HEK293 (cell line): ENCODE results near the gene PDLIM5.

Experiments used
- EGR2 ChIP-seq: fragments of 450-650 bp; formaldehyde crosslinking; IDR thresholded peaks from 2 replicates; pipeline ENCODE4 v1.5.1; 2016; ENCODE audit warnings: low read depth, missing biosample characterization, missing genetic modification characterization
- GLIS2 ChIP-seq: fragments of 450-650 bp; formaldehyde crosslinking; IDR thresholded peaks from 2 replicates; pipeline ENCODE4 v1.5.1; 2016; ENCODE audit warnings: missing biosample characterization, missing genetic modification characterization
- HOXA7 ChIP-seq: sonication (generic); formaldehyde crosslinking; IDR thresholded peaks from 2 replicates; pipeline ENCODE4 v1.8.1; 2022; ENCODE audit warnings: missing genetic modification reagents, borderline replicate concordance
- IKZF3 ChIP-seq: fragments of 450-650 bp; IDR thresholded peaks from 2 replicates; pipeline ENCODE4 v1.5.0; 2018; ENCODE audit warnings: missing biosample characterization, mild to moderate bottlenecking, missing genetic modification characterization, moderate library complexity
- KLF8 ChIP-seq: fragments of 450-650 bp; formaldehyde crosslinking; IDR thresholded peaks from 2 replicates; pipeline ENCODE4 v1.5.1; 2016; ENCODE audit warnings: missing biosample characterization, missing genetic modification characterization
- KLF9 ChIP-seq: fragments of 450-650 bp; formaldehyde crosslinking; IDR thresholded peaks from 2 replicates; pipeline ENCODE4 v1.5.1; 2016; ENCODE audit warnings: missing biosample characterization, missing genetic modification characterization, low read depth
- SP7 ChIP-seq: fragments of 450-650 bp; formaldehyde crosslinking; IDR thresholded peaks from 2 replicates; pipeline ENCODE4 v1.5.1; 2016; ENCODE audit warnings: missing biosample characterization, missing genetic modification characterization
- TRIM28 ChIP-seq: IDR thresholded peaks from 2 replicates; pipeline ENCODE4 v1.6.1; 2011; ENCODE audit warnings: low read length, control low read depth, borderline replicate concordance
- ZBTB17 ChIP-seq: fragments of 450-650 bp; formaldehyde crosslinking; IDR thresholded peaks from 2 replicates; pipeline ENCODE4 v1.5.1; 2016; ENCODE audit warnings: missing biosample characterization, missing genetic modification characterization
- ZBTB21 ChIP-seq: fragments of 450-650 bp; formaldehyde crosslinking; IDR thresholded peaks from 2 replicates; pipeline ENCODE4 v1.5.1; 2017; ENCODE audit warnings: missing biosample characterization, missing genetic modification characterization
- ZNF121 ChIP-seq: fragments of 450-650 bp; formaldehyde crosslinking; IDR thresholded peaks from 2 replicates; pipeline ENCODE4 v1.5.1; 2016; ENCODE audit warnings: missing biosample characterization, missing genetic modification characterization
- ZNF311 ChIP-seq: fragments of 450-650 bp; formaldehyde crosslinking; IDR thresholded peaks from 2 replicates; pipeline ENCODE4 v1.5.1; 2017; ENCODE audit warnings: missing biosample characterization, missing genetic modification characterization, borderline replicate concordance
- ZNF341 ChIP-seq: fragments of 450-650 bp; formaldehyde crosslinking; IDR thresholded peaks from 2 replicates; pipeline ENCODE4; 2016; ENCODE audit warnings: low read depth, missing biosample characterization, missing genetic modification characterization
- ZNF48 ChIP-seq: fragments of 450-650 bp; formaldehyde crosslinking; IDR thresholded peaks from 2 replicates; pipeline ENCODE4 v1.5.1; 2016; ENCODE audit warnings: missing biosample characterization, missing genetic modification characterization
- ZNF549 ChIP-seq: fragments of 450-650 bp; IDR thresholded peaks from 2 replicates; pipeline ENCODE4 v1.5.1; 2018; ENCODE audit warnings: missing biosample characterization, missing genetic modification characterization, mild to moderate bottlenecking, inconsistent platforms, moderate library complexity
- ZNF701 ChIP-seq: fragments of 450-650 bp; formaldehyde crosslinking; IDR thresholded peaks from 2 replicates; pipeline ENCODE4 v1.5.1; 2016; ENCODE audit warnings: missing biosample characterization, missing genetic modification characterization
- ZXDB ChIP-seq: fragments of 450-650 bp; formaldehyde crosslinking; IDR thresholded peaks from 2 replicates; pipeline ENCODE4 v1.5.1; 2016; ENCODE audit warnings: missing biosample characterization, missing genetic modification characterization
- TF ChIP-seq, protein P1 (sequence below): fragments of 450-650 bp; formaldehyde crosslinking; IDR thresholded peaks from 2 replicates; pipeline ENCODE4 v1.5.1; 2016; ENCODE audit warnings: missing biosample characterization, missing genetic modification characterization
- TF ChIP-seq, protein P2 (sequence below): fragments of 450-650 bp; formaldehyde crosslinking; IDR thresholded peaks from 2 replicates; pipeline ENCODE4 v1.5.1; 2016; ENCODE audit warnings: missing biosample characterization, missing genetic modification characterization
- TF ChIP-seq, protein P3 (sequence below): fragments of 450-650 bp; formaldehyde crosslinking; IDR thresholded peaks from 2 replicates; pipeline ENCODE4 v1.5.1; 2017; ENCODE audit warnings: missing biosample characterization, missing genetic modification characterization
- TF ChIP-seq, protein P4 (sequence below): fragments of 450-650 bp; formaldehyde crosslinking; IDR thresholded peaks from 2 replicates; pipeline ENCODE4 v1.5.1; 2016; ENCODE audit warnings: missing biosample characterization, missing genetic modification characterization
- TF ChIP-seq, protein P5 (sequence below): fragments of 450-650 bp; formaldehyde crosslinking; IDR thresholded peaks from 2 replicates; pipeline ENCODE4 v1.5.1; 2017; ENCODE audit warnings: missing biosample characterization, missing genetic modification characterization
- TF ChIP-seq, protein P6 (sequence below): fragments of 450-650 bp; formaldehyde crosslinking; IDR thresholded peaks from 2 replicates; pipeline ENCODE4 v1.5.1; 2017; ENCODE audit warnings: missing biosample characterization, missing genetic modification characterization
- TF ChIP-seq, protein P7 (sequence below): fragments of 450-650 bp; formaldehyde crosslinking; IDR thresholded peaks from 2 replicates; pipeline ENCODE4 v1.5.1; 2017; ENCODE audit warnings: missing biosample characterization, missing genetic modification characterization
- TF ChIP-seq, protein P8 (sequence below): fragments of 450-650 bp; formaldehyde crosslinking; IDR thresholded peaks from 2 replicates; pipeline ENCODE4 v1.5.1; 2016; ENCODE audit warnings: missing biosample characterization, missing genetic modification characterization, low read depth

Gene PDLIM5

DNA sequence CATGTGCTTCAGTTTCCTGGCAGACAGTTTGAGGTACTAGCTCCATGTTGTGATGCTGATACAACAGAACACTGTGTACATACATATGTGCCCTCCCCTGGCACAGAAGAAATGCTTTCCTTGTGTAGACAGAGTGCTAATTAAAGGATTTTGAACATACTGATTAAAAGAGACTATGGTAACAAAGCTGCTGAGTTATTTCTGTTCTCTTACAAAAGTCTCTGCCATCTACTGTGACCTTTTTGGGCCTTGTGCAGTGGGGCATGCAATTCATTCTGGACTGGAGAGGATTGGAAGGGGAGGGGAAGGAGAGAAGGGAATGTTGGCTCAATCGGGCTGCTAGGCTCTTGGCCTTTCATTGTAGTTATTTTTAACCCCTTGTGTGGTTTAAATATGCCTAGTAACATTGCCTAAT is 6.0 kb downstream of the PDLIM5 start (continued):
- TF ChIP-seq KLF9 (tag by site-specific recombination) (no peak), ZNF121 (tag by site-specific recombination) (no peak), ZNF549 (tag by site-specific recombination) (no peak), ZBTB21 (tag by site-specific recombination) (no peak), GLIS2 (tag by site-specific recombination) (no peak), ZNF48 (tag by site-specific recombination) (no peak), TRIM28 (peak; percentile 27; the same call in 1 of the 2 replicates), KLF8 (tag by site-specific recombination) (no peak), ZXDB (tag by site-specific recombination) (no peak), ZNF341 (peak; percentile 62), IKZF3 (tag by site-specific recombination) (peak; percentile 48; the same call in 1 of the 2 replicates), ZBTB17 (tag by site-specific recombination) (peak; percentile 73), EGR2 (tag by site-specific recombination) (no peak), ZNF701 (tag by site-specific recombination) (no peak), HOXA7 (CRISPR knock-in tag) (no peak), ZNF311 (no peak), SP7 (tag by site-specific recombination) (peak; percentile 97)
- TF ChIP-seq, protein P1, sequence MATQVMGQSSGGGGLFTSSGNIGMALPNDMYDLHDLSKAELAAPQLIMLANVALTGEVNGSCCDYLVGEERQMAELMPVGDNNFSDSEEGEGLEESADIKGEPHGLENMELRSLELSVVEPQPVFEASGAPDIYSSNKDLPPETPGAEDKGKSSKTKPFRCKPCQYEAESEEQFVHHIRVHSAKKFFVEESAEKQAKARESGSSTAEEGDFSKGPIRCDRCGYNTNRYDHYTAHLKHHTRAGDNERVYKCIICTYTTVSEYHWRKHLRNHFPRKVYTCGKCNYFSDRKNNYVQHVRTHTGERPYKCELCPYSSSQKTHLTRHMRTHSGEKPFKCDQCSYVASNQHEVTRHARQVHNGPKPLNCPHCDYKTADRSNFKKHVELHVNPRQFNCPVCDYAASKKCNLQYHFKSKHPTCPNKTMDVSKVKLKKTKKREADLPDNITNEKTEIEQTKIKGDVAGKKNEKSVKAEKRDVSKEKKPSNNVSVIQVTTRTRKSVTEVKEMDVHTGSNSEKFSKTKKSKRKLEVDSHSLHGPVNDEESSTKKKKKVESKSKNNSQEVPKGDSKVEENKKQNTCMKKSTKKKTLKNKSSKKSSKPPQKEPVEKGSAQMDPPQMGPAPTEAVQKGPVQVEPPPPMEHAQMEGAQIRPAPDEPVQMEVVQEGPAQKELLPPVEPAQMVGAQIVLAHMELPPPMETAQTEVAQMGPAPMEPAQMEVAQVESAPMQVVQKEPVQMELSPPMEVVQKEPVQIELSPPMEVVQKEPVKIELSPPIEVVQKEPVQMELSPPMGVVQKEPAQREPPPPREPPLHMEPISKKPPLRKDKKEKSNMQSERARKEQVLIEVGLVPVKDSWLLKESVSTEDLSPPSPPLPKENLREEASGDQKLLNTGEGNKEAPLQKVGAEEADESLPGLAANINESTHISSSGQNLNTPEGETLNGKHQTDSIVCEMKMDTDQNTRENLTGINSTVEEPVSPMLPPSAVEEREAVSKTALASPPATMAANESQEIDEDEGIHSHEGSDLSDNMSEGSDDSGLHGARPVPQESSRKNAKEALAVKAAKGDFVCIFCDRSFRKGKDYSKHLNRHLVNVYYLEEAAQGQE (tag by site-specific recombination) = no peak
- TF ChIP-seq, protein P2, sequence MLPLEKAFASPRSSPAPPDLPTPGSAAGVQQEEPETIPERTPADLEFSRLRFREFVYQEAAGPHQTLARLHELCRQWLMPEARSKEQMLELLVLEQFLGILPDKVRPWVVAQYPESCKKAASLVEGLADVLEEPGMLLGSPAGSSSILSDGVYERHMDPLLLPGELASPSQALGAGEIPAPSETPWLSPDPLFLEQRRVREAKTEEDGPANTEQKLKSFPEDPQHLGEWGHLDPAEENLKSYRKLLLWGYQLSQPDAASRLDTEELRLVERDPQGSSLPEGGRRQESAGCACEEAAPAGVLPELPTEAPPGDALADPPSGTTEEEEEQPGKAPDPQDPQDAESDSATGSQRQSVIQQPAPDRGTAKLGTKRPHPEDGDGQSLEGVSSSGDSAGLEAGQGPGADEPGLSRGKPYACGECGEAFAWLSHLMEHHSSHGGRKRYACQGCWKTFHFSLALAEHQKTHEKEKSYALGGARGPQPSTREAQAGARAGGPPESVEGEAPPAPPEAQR = no peak
- TF ChIP-seq, protein P3, sequence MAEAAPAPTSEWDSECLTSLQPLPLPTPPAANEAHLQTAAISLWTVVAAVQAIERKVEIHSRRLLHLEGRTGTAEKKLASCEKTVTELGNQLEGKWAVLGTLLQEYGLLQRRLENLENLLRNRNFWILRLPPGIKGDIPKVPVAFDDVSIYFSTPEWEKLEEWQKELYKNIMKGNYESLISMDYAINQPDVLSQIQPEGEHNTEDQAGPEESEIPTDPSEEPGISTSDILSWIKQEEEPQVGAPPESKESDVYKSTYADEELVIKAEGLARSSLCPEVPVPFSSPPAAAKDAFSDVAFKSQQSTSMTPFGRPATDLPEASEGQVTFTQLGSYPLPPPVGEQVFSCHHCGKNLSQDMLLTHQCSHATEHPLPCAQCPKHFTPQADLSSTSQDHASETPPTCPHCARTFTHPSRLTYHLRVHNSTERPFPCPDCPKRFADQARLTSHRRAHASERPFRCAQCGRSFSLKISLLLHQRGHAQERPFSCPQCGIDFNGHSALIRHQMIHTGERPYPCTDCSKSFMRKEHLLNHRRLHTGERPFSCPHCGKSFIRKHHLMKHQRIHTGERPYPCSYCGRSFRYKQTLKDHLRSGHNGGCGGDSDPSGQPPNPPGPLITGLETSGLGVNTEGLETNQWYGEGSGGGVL (tag by site-specific recombination) = no peak
- TF ChIP-seq, protein P4, sequence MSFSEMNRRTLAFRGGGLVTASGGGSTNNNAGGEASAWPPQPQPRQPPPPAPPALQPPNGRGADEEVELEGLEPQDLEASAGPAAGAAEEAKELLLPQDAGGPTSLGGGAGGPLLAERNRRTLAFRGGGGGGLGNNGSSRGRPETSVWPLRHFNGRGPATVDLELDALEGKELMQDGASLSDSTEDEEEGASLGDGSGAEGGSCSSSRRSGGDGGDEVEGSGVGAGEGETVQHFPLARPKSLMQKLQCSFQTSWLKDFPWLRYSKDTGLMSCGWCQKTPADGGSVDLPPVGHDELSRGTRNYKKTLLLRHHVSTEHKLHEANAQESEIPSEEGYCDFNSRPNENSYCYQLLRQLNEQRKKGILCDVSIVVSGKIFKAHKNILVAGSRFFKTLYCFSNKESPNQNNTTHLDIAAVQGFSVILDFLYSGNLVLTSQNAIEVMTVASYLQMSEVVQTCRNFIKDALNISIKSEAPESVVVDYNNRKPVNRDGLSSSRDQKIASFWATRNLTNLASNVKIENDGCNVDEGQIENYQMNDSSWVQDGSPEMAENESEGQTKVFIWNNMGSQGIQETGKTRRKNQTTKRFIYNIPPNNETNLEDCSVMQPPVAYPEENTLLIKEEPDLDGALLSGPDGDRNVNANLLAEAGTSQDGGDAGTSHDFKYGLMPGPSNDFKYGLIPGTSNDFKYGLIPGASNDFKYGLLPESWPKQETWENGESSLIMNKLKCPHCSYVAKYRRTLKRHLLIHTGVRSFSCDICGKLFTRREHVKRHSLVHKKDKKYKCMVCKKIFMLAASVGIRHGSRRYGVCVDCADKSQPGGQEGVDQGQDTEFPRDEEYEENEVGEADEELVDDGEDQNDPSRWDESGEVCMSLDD (tag by site-specific recombination) = no peak
- TF ChIP-seq, protein P5, sequence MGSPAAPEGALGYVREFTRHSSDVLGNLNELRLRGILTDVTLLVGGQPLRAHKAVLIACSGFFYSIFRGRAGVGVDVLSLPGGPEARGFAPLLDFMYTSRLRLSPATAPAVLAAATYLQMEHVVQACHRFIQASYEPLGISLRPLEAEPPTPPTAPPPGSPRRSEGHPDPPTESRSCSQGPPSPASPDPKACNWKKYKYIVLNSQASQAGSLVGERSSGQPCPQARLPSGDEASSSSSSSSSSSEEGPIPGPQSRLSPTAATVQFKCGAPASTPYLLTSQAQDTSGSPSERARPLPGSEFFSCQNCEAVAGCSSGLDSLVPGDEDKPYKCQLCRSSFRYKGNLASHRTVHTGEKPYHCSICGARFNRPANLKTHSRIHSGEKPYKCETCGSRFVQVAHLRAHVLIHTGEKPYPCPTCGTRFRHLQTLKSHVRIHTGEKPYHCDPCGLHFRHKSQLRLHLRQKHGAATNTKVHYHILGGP (tag by site-specific recombination) = no peak
- TF ChIP-seq, protein P6, sequence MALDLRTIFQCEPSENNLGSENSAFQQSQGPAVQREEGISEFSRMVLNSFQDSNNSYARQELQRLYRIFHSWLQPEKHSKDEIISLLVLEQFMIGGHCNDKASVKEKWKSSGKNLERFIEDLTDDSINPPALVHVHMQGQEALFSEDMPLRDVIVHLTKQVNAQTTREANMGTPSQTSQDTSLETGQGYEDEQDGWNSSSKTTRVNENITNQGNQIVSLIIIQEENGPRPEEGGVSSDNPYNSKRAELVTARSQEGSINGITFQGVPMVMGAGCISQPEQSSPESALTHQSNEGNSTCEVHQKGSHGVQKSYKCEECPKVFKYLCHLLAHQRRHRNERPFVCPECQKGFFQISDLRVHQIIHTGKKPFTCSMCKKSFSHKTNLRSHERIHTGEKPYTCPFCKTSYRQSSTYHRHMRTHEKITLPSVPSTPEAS (tag by site-specific recombination) = no peak
- TF ChIP-seq, protein P7, sequence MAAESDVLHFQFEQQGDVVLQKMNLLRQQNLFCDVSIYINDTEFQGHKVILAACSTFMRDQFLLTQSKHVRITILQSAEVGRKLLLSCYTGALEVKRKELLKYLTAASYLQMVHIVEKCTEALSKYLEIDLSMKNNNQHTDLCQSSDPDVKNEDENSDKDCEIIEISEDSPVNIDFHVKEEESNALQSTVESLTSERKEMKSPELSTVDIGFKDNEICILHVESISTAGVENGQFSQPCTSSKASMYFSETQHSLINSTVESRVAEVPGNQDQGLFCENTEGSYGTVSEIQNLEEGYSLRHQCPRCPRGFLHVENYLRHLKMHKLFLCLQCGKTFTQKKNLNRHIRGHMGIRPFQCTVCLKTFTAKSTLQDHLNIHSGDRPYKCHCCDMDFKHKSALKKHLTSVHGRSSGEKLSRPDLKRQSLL (tag by site-specific recombination) = 0 out of 2 replicates have a peak, but pooled peaks have one; percentile 9
- TF ChIP-seq, protein P8, sequence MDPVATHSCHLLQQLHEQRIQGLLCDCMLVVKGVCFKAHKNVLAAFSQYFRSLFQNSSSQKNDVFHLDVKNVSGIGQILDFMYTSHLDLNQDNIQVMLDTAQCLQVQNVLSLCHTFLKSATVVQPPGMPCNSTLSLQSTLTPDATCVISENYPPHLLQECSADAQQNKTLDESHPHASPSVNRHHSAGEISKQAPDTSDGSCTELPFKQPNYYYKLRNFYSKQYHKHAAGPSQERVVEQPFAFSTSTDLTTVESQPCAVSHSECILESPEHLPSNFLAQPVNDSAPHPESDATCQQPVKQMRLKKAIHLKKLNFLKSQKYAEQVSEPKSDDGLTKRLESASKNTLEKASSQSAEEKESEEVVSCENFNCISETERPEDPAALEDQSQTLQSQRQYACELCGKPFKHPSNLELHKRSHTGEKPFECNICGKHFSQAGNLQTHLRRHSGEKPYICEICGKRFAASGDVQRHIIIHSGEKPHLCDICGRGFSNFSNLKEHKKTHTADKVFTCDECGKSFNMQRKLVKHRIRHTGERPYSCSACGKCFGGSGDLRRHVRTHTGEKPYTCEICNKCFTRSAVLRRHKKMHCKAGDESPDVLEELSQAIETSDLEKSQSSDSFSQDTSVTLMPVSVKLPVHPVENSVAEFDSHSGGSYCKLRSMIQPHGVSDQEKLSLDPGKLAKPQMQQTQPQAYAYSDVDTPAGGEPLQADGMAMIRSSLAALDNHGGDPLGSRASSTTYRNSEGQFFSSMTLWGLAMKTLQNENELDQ (tag by site-specific recombination) = no peak
